ENCODE results near the gene LRRN4.

DNA sequence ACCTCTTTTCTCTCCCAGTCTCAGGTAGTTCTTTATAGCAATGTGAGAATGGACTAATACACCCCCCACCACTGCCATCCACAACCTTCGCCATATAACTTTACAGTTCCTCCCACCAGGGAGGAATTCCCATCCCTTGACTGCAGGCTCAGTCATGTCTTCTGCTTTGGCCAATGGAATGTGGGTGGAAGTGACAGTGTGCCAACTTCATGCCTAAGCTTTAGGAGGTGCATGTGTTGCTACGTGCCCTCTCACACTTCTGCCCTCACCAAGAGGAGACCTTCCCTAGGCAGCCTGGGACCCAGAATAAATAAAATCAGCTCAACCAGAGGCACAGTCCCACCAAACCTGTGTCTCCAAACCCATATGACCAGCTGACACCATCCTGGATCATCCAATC, 33.0 kb upstream of the LRRN4 start:
- TF ChIP-seq, protein P1, sequence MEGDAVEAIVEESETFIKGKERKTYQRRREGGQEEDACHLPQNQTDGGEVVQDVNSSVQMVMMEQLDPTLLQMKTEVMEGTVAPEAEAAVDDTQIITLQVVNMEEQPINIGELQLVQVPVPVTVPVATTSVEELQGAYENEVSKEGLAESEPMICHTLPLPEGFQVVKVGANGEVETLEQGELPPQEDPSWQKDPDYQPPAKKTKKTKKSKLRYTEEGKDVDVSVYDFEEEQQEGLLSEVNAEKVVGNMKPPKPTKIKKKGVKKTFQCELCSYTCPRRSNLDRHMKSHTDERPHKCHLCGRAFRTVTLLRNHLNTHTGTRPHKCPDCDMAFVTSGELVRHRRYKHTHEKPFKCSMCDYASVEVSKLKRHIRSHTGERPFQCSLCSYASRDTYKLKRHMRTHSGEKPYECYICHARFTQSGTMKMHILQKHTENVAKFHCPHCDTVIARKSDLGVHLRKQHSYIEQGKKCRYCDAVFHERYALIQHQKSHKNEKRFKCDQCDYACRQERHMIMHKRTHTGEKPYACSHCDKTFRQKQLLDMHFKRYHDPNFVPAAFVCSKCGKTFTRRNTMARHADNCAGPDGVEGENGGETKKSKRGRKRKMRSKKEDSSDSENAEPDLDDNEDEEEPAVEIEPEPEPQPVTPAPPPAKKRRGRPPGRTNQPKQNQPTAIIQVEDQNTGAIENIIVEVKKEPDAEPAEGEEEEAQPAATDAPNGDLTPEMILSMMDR (IDR thresholded peaks at IDR 0.05) = no peak
- no peak for TF ChIP-seq POLR2A (IDR thresholded peaks at IDR 0.05)
